Esophagus squamous epithelium (tissue), 5 donors: ENCODE results near the gene TMC6. TPM values are rescaled to one million over a fixed set of nuclear protein-coding genes. Genes with fewer than 3 reads are reported as not detected.

Experiments
- DNase-seq: peaks from one replicate; lab custom pipeline; 2025; lab: John Stamatoyannopoulos, UW
- H3K27ac ChIP-seq, 4 donors: fragments of 200-600 bp; sonication (generic); one replicate each; pipeline ENCODE4 v1.5.1; 2016 to 2019; ENCODE audit warnings: mild to moderate bottlenecking in 1 of 4
- H3K27me3 ChIP-seq, 4 donors: fragments of 200-600 bp; sonication (generic); 1 replicate in 3 of 4; 2 replicates in 1 of 4; pipeline versions ENCODE4 v1.5.1 to v1.6.0; 2017 to 2021; ENCODE audit warnings: antibody characterized with exemption in 1 of 4
- H3K36me3 ChIP-seq, 3 donors: fragments of 200-600 bp; sonication (generic); one replicate each; pipeline ENCODE4 v1.5.1; 2016 to 2019
- H3K4me1 ChIP-seq, 3 donors: fragments of 200-600 bp; sonication (generic); one replicate each; pipeline ENCODE4 v1.5.1; 2017 to 2019
- H3K4me3 ChIP-seq, 4 donors: fragments of 200-600 bp; sonication (generic); 1 replicate in 3 of 4; 2 replicates in 1 of 4; pipeline ENCODE4 v1.5.1; 2016 to 2019; ENCODE audit warnings: mild to moderate bottlenecking in 2 of 4, moderate library complexity in 1 of 4
- H3K9me3 ChIP-seq, 3 donors: fragments of 200-600 bp; sonication (generic); one replicate each; pipeline ENCODE4 v1.5.1; 2016 to 2019
- CTCF ChIP-seq, 6 experiments: fragments of 450-650 bp in 4 of 6; fragments of 200-600 bp in 2 of 6; sonication (generic) in 2 of 6; IDR thresholded peaks; one replicate each; pipeline ENCODE4 v1.5.1; 2016 to 2019; ENCODE audit warnings: antibody characterized with exemption in 6 of 6, mild to moderate bottlenecking in 4 of 6, moderate library complexity in 4 of 6
- POLR2A ChIP-seq, 4 donors: fragments of 450-650 bp; IDR thresholded peaks; one replicate each; pipeline ENCODE4 v1.6.1; 2017; ENCODE audit warnings: antibody characterized with exemption in 4 of 4, mild to moderate bottlenecking in 4 of 4, moderate library complexity in 3 of 4
- WGBS, 2 donors: methylation state at CpG; one replicate each; pipeline ENCODE4 v1.1.5; 2018; 5-methylcytosine and 5-hydroxymethylcytosine counted together
- intact Hi-C: fragments of 100-400 bp; cut with DNase I; formaldehyde crosslinking; loops from one replicate; pipeline ENCODE4 v1.15.0; 2022
- total RNA-seq, 4 donors: library from RNA; depleted of rRNA; stranded (reverse); fragments of >200 nt; gene quantifications; one replicate each; pipeline ENCODE4 v1.1.0, GENCODE V29; 2016
- donor health status: DM: yes; HTN: yes; CAD: no.

Gene TMC6
- total RNA-seq, 4 donors from 2014 or later, result 13.3 to 39.6 (median 32.2) TPM

DNA sequence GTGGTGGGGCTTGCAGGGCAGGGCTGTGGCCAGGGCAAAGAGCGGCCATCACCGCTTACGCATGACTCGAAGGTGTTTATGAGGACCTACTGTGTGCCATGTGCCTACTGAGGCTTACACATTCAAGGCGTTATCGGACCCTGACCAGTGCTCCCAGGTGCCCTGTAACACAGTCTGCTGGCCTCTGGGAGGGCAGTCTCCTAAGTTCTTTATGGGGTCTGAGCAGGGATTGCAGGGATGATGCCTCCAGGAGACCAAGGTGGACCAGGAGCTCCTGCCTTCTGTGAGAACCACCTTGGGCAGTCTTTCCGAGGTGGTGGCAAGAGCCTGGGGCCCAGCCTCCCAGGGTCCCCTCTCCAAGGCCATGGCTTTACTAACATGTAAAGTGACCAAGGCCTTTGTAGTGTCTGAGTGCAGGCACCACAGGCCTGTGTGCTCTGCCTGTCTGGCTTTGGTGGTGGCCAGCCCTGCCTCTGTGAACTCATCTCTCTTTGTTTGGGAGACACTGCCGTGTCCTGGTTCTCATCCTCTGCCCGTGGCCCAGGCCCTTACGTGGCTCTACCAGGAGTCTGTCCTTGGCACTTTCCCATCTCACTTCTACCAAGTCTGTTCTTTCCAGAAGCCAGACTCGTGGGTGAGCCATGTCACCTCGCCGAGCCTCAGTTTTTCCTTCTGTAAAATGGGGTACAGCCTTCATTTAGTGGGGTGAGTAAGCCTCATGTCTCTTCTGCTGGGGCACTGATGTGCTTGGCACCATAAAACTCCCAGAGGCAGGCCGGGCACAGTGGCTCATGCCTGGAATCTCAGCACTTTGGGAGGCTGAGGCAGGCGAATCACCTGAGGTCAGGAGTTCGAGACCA is 36.4 kb upstream of the TMC6 start:
- intact Hi-C loops, result no loop called here
- H3K27ac ChIP-seq, result no peak overlapping the region
- 85 to 95% methylated on average over 9 to 12 of the region's 16 CpGs for WGBS, 2 donors
- H3K4me3 ChIP-seq, result no peak overlapping the region
- TF ChIP-seq CTCF (IDR thresholded peaks at IDR 0.05) (no peak), POLR2A (IDR thresholded peaks at IDR 0.05) (no peak)
- no peaks in the 10 kb centered on the region for H3K27me3 ChIP-seq
- H3K36me3 ChIP-seq, result peaks cover 0 to under 1% (median 0%) of the 10 kb centered on the region in 3 donors
- H3K4me1 ChIP-seq, result peaks cover 17 to 49% (median 25%) of the 10 kb centered on the region in 3 donors
- DNase-seq, result no peak
- H3K9me3 ChIP-seq, result no peaks in the 10 kb centered on the region

DNA sequence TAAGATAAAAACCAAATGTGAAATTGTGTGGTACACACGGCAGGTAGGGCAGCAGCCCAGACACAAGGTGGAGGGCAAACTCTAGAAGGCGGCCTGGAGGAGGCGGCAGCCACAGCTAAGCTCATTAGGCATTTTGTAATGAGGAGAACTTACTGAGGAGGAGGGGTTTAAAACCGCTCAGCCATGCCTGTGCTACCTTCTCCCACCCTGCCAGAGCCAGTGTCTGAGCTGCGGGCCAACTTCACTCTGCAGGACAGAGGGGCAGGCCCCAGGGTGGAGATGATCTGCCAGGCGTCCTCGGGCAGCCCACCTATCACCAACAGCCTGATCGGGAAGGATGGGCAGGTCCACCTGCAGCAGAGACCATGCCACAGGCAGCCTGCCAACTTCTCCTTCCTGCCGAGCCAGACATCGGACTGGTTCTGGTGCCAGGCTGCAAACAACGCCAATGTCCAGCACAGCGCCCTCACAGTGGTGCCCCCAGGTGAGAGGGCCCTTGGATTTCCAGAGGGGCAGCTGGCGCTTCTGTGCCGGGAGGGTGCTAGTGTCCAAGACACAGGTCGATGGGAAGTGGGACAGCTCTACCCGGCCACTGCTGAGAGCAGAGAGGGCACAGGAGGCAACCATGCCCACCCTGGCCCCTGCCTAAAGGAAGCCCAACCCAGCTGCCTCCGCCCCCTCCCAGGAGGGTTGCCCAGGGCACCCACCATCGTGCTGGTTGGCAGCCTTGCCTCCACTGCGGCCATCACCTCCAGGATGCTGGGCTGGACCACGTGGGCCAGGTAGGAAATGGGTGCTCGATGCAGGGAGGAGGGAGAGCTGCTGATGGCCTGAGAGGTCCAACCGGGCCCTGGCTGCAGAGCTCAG is 35.6 kb upstream of the TMC6 start:
- H3K36me3 ChIP-seq, result no peaks in the 10 kb centered on the region
- 70 to 80% methylated on average over 7 to 10 of the region's 22 CpGs for WGBS, 2 donors
- no peak overlapping the region for H3K27ac ChIP-seq
- no peak for DNase-seq
- no peak for TF ChIP-seq POLR2A (IDR thresholded peaks at IDR 0.05)
- no peak for TF ChIP-seq CTCF (IDR thresholded peaks at IDR 0.05)
- no peaks in the 10 kb centered on the region for H3K27me3 ChIP-seq
- no peak overlapping the region for H3K4me3 ChIP-seq
- intact Hi-C loops, result no loop called here
- H3K9me3 ChIP-seq, result no peaks in the 10 kb centered on the region
- peaks cover 13 to 48% (median 21%) of the 10 kb centered on the region in 3 donors for H3K4me1 ChIP-seq

GRCh38 chr17:78159575-78160158 is 31.1 kb upstream of the TMC6 start:
- DNase-seq, result no peak
- peak overlapping the region; percentile 63 to 82 (median 78) for H3K27ac ChIP-seq
- TF ChIP-seq POLR2A (IDR thresholded peaks at IDR 0.05), result no peak
- no peak for TF ChIP-seq CTCF (IDR thresholded peaks at IDR 0.05)

DNA sequence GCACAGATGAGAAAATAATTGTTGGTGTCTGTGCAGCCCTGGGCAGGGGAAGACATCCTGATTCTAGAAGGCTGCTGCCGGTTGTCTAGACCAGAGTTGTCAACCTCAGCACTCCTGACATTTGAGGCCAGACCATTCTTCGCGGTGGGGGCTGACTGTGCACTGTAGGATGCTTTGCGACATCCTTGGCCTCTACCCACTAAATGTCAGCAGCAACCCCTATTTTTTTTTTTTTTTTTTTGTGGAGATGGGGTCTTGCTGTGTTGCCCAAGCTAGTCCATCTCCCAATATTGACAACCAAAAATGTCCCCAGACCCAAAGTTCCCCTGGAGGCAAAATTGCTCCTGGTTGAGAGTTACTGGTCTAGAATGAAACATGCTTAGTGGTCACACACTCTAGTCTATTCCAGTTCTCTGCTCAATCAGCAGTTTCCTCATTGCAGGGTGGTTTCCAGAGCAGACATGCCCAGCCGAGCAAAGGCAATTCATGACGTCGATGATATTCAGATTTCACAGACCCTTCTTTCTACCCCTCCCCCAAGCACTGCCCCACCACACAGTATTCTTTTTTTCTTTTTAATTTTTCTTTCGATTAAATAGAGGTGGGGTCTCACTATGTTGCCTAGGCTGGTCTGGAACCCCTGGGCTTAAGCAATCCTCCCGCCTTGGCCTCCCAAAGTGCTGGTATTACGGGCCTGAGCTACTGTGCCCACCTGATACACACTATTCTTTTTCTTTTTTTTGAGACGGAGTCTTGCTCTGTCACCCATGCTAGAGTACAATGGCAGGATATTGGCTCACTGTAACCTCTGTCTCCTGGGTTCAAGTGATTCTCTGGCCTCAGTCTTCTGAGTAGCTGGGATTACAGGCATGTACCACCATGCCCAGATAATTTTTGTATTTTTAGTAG is 26.6 kb upstream of the TMC6 start:
- H3K4me1 ChIP-seq, result peaks cover 7 to 55% (median 11%) of the 10 kb centered on the region in 3 donors
- no peak overlapping the region for H3K4me3 ChIP-seq
- no peaks in the 10 kb centered on the region for H3K9me3 ChIP-seq
- WGBS, 2 donors, result 66 to 70% methylated on average over 11 of the region's 11 CpGs
- no peaks in the 10 kb centered on the region for H3K27me3 ChIP-seq
- peak overlapping the region in 2 of 4 donors; percentile 29 to 30 for H3K27ac ChIP-seq
- no peak for DNase-seq
- intact Hi-C loops, result no loop called here
- TF ChIP-seq POLR2A (IDR thresholded peaks at IDR 0.05), result no peak
- H3K36me3 ChIP-seq, result no peaks in the 10 kb centered on the region

More at GRCh38 chr17:78159575-78160158, 31.1 kb upstream of the TMC6 start:
- Histone ChIP-seq H3K4me3 (no peak overlapping the region), H3K9me3 (no peaks in the 10 kb centered on the region), H3K4me1 (peaks cover 14 to 53% (median 19%) of the 10 kb centered on the region in 3 donors), H3K36me3 (no peaks in the 10 kb centered on the region), H3K27me3 (no peaks in the 10 kb centered on the region)
- WGBS, 2 donors, result 27 to 37% methylated on average over 10 of the region's 10 CpGs
- intact Hi-C loops, result no loop called here
